Breast epithelium (tissue), 3 donors: ENCODE data around the gene PTPRZ1.

Source experiments
- CTCF ChIP-seq, 3 donors: fragments of 450-650 bp; IDR thresholded peaks; one replicate each; pipeline ENCODE4 v1.5.1; 2016 to 2017; ENCODE audit warnings: antibody characterized with exemption in 3 of 3, mild to moderate bottlenecking in 3 of 3, moderate library complexity in 3 of 3
- POLR2A ChIP-seq: fragments of 450-650 bp; IDR thresholded peaks from one replicate; pipeline ENCODE4 v1.6.1; 2016; ENCODE audit warnings: antibody characterized with exemption, mild to moderate bottlenecking, moderate library complexity

GRCh38 chr7:122010116-122010515, 137.2 kb downstream of the PTPRZ1 start:
- TF ChIP-seq CTCF (IDR thresholded peaks at IDR 0.05) (no peak), POLR2A (no peak)
